Calu3 (cell line): ENCODE data around the gene TSPAN11. TPM values are rescaled to one million over a fixed set of nuclear protein-coding genes. Genes with fewer than 3 reads are reported as not detected.

ENCODE experiments used
- BruUV-seq: library from RNA; stranded (reverse); fragments of 400-500 nt; replicated peaks from 2 replicates; lab custom pipeline; 2021; lab: Mats Ljungman, UMichigan
- CTCF ChIA-PET: fragments of 300-600 bp; sonication (Branson Sonifier 250); formaldehyde crosslinking; loops from one replicate; lab custom pipeline; 2022; ENCODE audit warnings: antibody characterized with exemption; lab: Charles Lee
- DNase-seq: peaks from one replicate; pipeline ENCODE4 v3.0.0; 2022
- H3K27ac Mint-ChIP-seq: one replicate; pipeline ENCODE4 v1.8.0; 2022; ENCODE audit warnings: mixed read lengths; ENCODE audit not compliant: unreplicated experiment
- H3K27me3 Mint-ChIP-seq: one replicate; pipeline ENCODE4 v1.8.0; 2022; ENCODE audit warnings: mixed read lengths; ENCODE audit not compliant: unreplicated experiment
- H3K36me3 Mint-ChIP-seq: one replicate; pipeline ENCODE4 v1.8.0; 2022; ENCODE audit warnings: mild to moderate bottlenecking, moderate library complexity, mixed read lengths; ENCODE audit not compliant: insufficient read depth, unreplicated experiment
- H3K4me1 Mint-ChIP-seq: one replicate; pipeline ENCODE4 v1.8.0; 2022; ENCODE audit warnings: mild to moderate bottlenecking, low read depth, mixed read lengths; ENCODE audit not compliant: unreplicated experiment
- H3K4me3 Mint-ChIP-seq: one replicate; pipeline ENCODE4 v1.8.0; 2022; ENCODE audit warnings: mild to moderate bottlenecking, low read depth, moderate library complexity, mixed read lengths; ENCODE audit not compliant: unreplicated experiment
- H3K9me3 Mint-ChIP-seq: one replicate; pipeline ENCODE4 v1.8.0; 2022; ENCODE audit warnings: low read depth, mixed read lengths; ENCODE audit not compliant: unreplicated experiment
- CTCF ChIP-seq: fragments of 200-600 bp; IDR thresholded peaks from one replicate; pipeline ENCODE4 v1.8.0; 2022; ENCODE audit warnings: antibody characterized with exemption; ENCODE audit not compliant: unreplicated experiment
- intact Hi-C: fragments of 100-400 bp; cut with micrococcal nuclease; formaldehyde crosslinking; loops from one replicate; pipeline ENCODE4 v1.10.0; 2022; ENCODE audit not compliant: unreplicated experiment
- total RNA-seq: library from RNA; stranded (reverse); gene quantifications from 2 replicates; pipeline ENCODE4 v1.2.3, GENCODE V29; 2022

TSPAN11 gene
- total RNA-seq, 1 experiment from 2014 or later = not detected

- Mint-ChIP-seq H3K9me3 (no peaks in the 10 kb centered on the region), H3K36me3 (no peaks in the 10 kb centered on the region), H3K4me1 (no peaks in the 10 kb centered on the region), H3K27ac (no peak overlapping the region), H3K4me3 (no peak overlapping the region), H3K27me3 (peaks cover 84% of the 10 kb centered on the region)
- intact Hi-C loops = no loop called here
- DNase-seq = no peak
- BruUV-seq = no TSS peak
- no peak for TF ChIP-seq CTCF
- CTCF ChIA-PET = no interaction called here
Observed at GRCh38 chr12:30925607-30926242, 823 bp upstream of the TSPAN11 start.

GRCh38 chr12:30927222-30927611 is 669 bp downstream of the TSPAN11 start:
- H3K27ac Mint-ChIP-seq = no peak overlapping the region
- no peaks in the 10 kb centered on the region for H3K36me3 Mint-ChIP-seq
- H3K4me1 Mint-ChIP-seq = no peaks in the 10 kb centered on the region
- no TSS peak for BruUV-seq
- CTCF ChIA-PET = no interaction called here
- intact Hi-C loops = no loop called here
- no peak overlapping the region for H3K4me3 Mint-ChIP-seq
- DNase-seq = no peak
- no peaks in the 10 kb centered on the region for H3K9me3 Mint-ChIP-seq
- H3K27me3 Mint-ChIP-seq = peaks cover 88% of the 10 kb centered on the region
- no peak for TF ChIP-seq CTCF

GRCh38 chr12:30928356-30929244 is 2.1 kb downstream of the TSPAN11 start:
- Mint-ChIP-seq H3K9me3 (no peaks in the 10 kb centered on the region), H3K36me3 (no peaks in the 10 kb centered on the region), H3K4me3 (no peak overlapping the region), H3K4me1 (no peaks in the 10 kb centered on the region), H3K27me3 (peaks cover 85% of the 10 kb centered on the region), H3K27ac (no peak overlapping the region)
- TF ChIP-seq CTCF = no peak
- BruUV-seq = no TSS peak
- intact Hi-C loops = no loop called here
- CTCF ChIA-PET = no interaction called here
- no peak for DNase-seq

GRCh38 chr12:30930238-30930637 is 3.7 kb downstream of the TSPAN11 start:
- H3K27ac Mint-ChIP-seq = no peak overlapping the region
- no peaks in the 10 kb centered on the region for H3K36me3 Mint-ChIP-seq
- no peak for DNase-seq
- CTCF ChIA-PET = no interaction called here
- intact Hi-C loops = no loop called here
- no peak for TF ChIP-seq CTCF
- H3K9me3 Mint-ChIP-seq = no peaks in the 10 kb centered on the region
- no TSS peak for BruUV-seq
- no peak overlapping the region for H3K4me3 Mint-ChIP-seq
- H3K4me1 Mint-ChIP-seq = no peaks in the 10 kb centered on the region
- H3K27me3 Mint-ChIP-seq = peaks cover 73% of the 10 kb centered on the region
